Adipocyte (in vitro differentiated cells): Measurements from ENCODE around the gene PCNX1.
A peak's percentile ranks its signal among the peaks of the same experiment; 100 is the strongest.

Source experiments
- DNase-seq: peaks from one replicate; pipeline ENCODE4 v3.0.0-alpha.2; 2015; ENCODE audit warnings: low read depth
- H3K27me3 ChIP-seq: replicated peaks from 2 replicates; pipeline ENCODE4 v1.7.0; 2013; ENCODE audit warnings: mild to moderate bottlenecking, low read length, moderate library complexity; ENCODE audit not compliant: control insufficient read depth, insufficient read depth
- H3K36me3 ChIP-seq: 2 replicates; pipeline ENCODE4 v1.7.0; 2013; ENCODE audit warnings: low read length, mild to moderate bottlenecking, moderate library complexity; ENCODE audit not compliant: control insufficient read depth, insufficient read depth, severe bottlenecking
- H3K4me1 ChIP-seq: 2 replicates; pipeline ENCODE4 v1.7.0; 2013; ENCODE audit warnings: mild to moderate bottlenecking, low read length, moderate library complexity; ENCODE audit not compliant: control insufficient read depth, insufficient read depth
- H3K4me3 ChIP-seq: 2 replicates; pipeline ENCODE4 v1.7.0; 2013; ENCODE audit warnings: mild to moderate bottlenecking, low read length, moderate library complexity
- H3K9ac ChIP-seq: 2 replicates; pipeline ENCODE4 v1.7.0; 2013; ENCODE audit warnings: mild to moderate bottlenecking, low read length, moderate library complexity
- H3K9me3 ChIP-seq: 2 replicates; pipeline ENCODE4 v1.7.0; 2013; ENCODE audit warnings: mild to moderate bottlenecking, low read length, moderate library complexity; ENCODE audit not compliant: control insufficient read depth

PCNX1 gene

GRCh38 chr14:71022939-71023338 lies 115.7 kb downstream of the PCNX1 start:
- Histone ChIP-seq H3K27me3 (no peaks in the 10 kb centered on the region), H3K4me3 (no peak overlapping the region), H3K9ac (no peak overlapping the region), H3K9me3 (no peaks in the 10 kb centered on the region), H3K36me3 (peaks cover 67% of the 10 kb centered on the region), H3K4me1 (peaks cover 22% of the 10 kb centered on the region)
- no peak for DNase-seq

- no peak overlapping the region for H3K9ac ChIP-seq
- no peaks in the 10 kb centered on the region for H3K27me3 ChIP-seq
- H3K36me3 ChIP-seq = peaks cover 95% of the 10 kb centered on the region
- no peak overlapping the region for H3K4me3 ChIP-seq
- DNase-seq = no peak
- H3K9me3 ChIP-seq = no peaks in the 10 kb centered on the region
- H3K4me1 ChIP-seq = no peaks in the 10 kb centered on the region
Observed at GRCh38 chr14:71029236-71029781, 122.0 kb downstream of the PCNX1 start.

GRCh38 chr14:71031000-71031399 lies 123.7 kb downstream of the PCNX1 start:
- Histone ChIP-seq H3K4me3 (no peak overlapping the region), H3K9me3 (no peaks in the 10 kb centered on the region), H3K4me1 (no peaks in the 10 kb centered on the region), H3K36me3 (peaks cover 93% of the 10 kb centered on the region), H3K9ac (no peak overlapping the region), H3K27me3 (no peaks in the 10 kb centered on the region)
- no peak for DNase-seq

DNA sequence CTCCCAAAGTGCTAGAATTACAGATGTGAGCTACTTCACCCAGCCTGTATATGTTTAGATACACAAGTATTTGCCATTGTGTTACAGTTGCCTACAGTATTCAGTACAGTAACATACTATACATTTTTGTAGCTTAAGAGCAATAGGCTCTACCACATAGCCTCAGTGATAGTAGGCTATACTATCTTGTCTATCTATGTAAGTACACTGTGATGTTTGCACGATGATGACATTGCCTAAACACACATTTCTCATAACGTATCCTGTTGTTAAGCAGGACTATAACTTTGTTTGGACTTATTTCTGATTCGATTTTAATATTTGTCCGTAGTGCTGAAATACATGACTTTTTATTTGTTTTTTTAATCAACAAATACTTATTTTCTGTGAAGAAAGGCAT lies 129.2 kb downstream of the PCNX1 start:
- no peaks in the 10 kb centered on the region for H3K27me3 ChIP-seq
- H3K4me1 ChIP-seq = no peaks in the 10 kb centered on the region
- H3K4me3 ChIP-seq = no peak overlapping the region
- peaks cover 4% of the 10 kb centered on the region for H3K9me3 ChIP-seq
- no peak overlapping the region for H3K9ac ChIP-seq
- no peak for DNase-seq
- H3K36me3 ChIP-seq = peaks cover 74% of the 10 kb centered on the region

DNA sequence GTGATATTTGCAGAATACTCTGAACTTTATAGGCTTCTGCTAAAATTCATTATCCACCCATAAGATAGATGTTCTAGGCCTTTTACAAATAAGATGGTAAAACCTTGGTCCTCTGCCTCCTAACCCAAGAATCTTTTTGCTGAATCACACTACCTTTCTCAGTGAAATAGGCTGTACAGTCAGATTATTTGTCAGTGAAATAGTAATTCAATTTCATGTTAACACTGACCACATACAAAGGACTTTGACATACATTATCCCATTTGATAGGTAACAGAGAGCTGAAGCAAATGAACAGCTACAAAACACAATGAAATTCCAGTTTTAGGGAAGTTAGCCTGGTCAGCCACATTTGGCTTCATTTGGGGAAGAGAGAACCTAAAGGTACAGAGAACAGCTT lies 141.1 kb downstream of the PCNX1 start:
- no peak overlapping the region for H3K9ac ChIP-seq
- H3K36me3 ChIP-seq = peaks cover 84% of the 10 kb centered on the region
- H3K4me3 ChIP-seq = no peak overlapping the region
- no peaks in the 10 kb centered on the region for H3K27me3 ChIP-seq
- H3K4me1 ChIP-seq = peaks cover 8% of the 10 kb centered on the region
- DNase-seq = no peak
- peaks cover 5% of the 10 kb centered on the region for H3K9me3 ChIP-seq

GRCh38 chr14:71049435-71050133 lies 142.3 kb downstream of the PCNX1 start:
- Histone ChIP-seq H3K9ac (no peak overlapping the region), H3K27me3 (no peaks in the 10 kb centered on the region), H3K9me3 (no peaks in the 10 kb centered on the region), H3K4me3 (no peak overlapping the region), H3K4me1 (peaks cover 8% of the 10 kb centered on the region), H3K36me3 (peaks cover 84% of the 10 kb centered on the region)
- DNase-seq = peak; percentile 64

GRCh38 chr14:71050227-71050823 lies 143.1 kb downstream of the PCNX1 start:
- DNase-seq = peak; percentile 38
- H3K36me3 ChIP-seq = peaks cover 84% of the 10 kb centered on the region
- H3K9ac ChIP-seq = no peak overlapping the region

DNA sequence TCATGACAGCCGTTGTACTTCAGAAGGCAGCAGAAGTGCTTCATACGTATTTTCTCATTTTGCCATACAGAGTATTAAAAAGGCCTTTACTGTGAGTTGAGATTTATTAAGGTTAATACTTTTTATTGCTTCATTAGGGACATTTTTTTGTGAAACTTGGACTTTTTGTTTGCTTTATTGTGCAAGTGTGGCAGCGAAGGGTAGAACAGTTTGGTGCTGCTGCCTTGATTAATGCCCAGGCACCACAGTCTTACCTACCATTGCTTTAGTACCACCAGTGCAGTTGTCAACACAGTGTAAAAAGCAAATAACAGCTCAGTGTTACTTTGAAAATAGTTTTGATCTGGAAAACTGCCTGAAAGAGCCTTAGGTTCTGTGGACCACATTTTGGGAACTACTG lies 147.4 kb downstream of the PCNX1 start:
- H3K4me1 ChIP-seq = peaks cover 2% of the 10 kb centered on the region
- H3K9ac ChIP-seq = no peak overlapping the region
- H3K9me3 ChIP-seq = no peaks in the 10 kb centered on the region
- no peak for DNase-seq
- no peaks in the 10 kb centered on the region for H3K27me3 ChIP-seq
- H3K4me3 ChIP-seq = no peak overlapping the region
- peaks cover 87% of the 10 kb centered on the region for H3K36me3 ChIP-seq

More at GRCh38 chr14:71050227-71050823, 143.1 kb downstream of the PCNX1 start:
- Histone ChIP-seq H3K9me3 (no peaks in the 10 kb centered on the region), H3K4me3 (no peak overlapping the region), H3K27me3 (no peaks in the 10 kb centered on the region), H3K4me1 (peaks cover 8% of the 10 kb centered on the region)

DNA sequence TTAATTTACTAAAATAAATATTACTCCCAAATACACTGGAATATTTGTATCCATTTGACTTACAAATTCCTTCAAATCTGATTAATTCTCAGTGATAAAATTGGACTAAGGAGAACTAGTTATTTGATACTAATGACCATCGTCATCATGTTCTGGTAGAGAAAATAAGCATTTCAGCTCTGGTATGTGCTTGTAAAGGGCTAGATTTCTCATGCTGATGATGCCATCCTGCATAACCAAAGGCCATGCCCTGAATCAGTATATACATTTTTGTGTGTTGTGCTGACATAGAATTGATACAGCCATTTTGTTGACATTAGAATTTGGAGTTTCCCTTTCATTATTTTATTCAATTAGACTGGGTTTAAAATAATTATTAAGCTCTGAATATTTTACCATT lies 148.9 kb downstream of the PCNX1 start:
- Histone ChIP-seq H3K4me1 (peaks cover 9% of the 10 kb centered on the region), H3K27me3 (no peaks in the 10 kb centered on the region), H3K9me3 (no peaks in the 10 kb centered on the region), H3K4me3 (no peak overlapping the region), H3K9ac (no peak overlapping the region), H3K36me3 (peaks cover 99% of the 10 kb centered on the region)
- DNase-seq = peak; percentile 32

GRCh38 chr14:71060274-71060673 lies 153.0 kb downstream of the PCNX1 start:
- H3K9me3 ChIP-seq = no peaks in the 10 kb centered on the region
- peaks cover 28% of the 10 kb centered on the region for H3K4me1 ChIP-seq
- H3K36me3 ChIP-seq = peaks cover 90% of the 10 kb centered on the region
- no peak overlapping the region for H3K9ac ChIP-seq
- no peak overlapping the region for H3K4me3 ChIP-seq
- DNase-seq = peak; percentile 24
- H3K27me3 ChIP-seq = no peaks in the 10 kb centered on the region

DNA sequence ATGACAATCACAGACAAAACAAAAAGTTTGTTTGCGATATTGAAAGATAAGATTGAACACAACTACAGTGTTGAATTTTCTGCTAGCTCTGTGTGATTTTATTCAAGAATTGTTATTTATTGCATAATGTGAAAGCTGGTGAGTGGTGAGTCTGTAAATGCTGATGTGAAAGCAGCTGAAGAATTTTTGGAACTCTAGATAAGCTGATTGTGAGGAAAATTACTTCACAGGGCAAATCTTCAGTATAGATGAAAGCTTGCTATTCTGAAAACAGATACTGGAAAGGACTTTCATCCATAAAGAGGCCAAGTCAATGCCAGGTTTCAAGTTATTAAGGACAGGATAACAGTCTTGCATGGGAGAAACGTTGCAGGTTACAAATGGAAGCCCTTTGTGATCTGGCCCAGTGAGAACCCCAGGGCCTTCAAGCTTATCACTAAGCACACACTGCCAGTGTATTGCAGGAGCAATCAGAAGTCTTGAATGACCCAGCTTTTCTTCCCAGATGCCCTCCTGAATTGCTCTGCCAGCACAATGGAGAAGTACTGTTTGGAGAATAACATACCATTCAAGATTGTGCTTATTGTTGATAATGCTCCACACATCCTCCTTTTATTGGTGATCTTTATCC lies 153.7 kb downstream of the PCNX1 start:
- Histone ChIP-seq H3K27me3 (no peaks in the 10 kb centered on the region), H3K9me3 (no peaks in the 10 kb centered on the region), H3K4me3 (no peak overlapping the region), H3K9ac (no peak overlapping the region), H3K4me1 (peaks cover 28% of the 10 kb centered on the region), H3K36me3 (peaks cover 87% of the 10 kb centered on the region)
- DNase-seq = peak; percentile 58
